HepG2 (cell line): ENCODE measurements around the gene ZNF213. TPM values are rescaled to one million over a fixed set of nuclear protein-coding genes. Genes with fewer than 3 reads are reported as not detected.
A peak's percentile ranks its signal among the peaks of the same experiment; 100 is the strongest.

Experiments
- BRD4 ChIP-seq: sonication (generic); formaldehyde crosslinking; IDR thresholded peaks from 2 replicates; pipeline ENCODE4 v1.4.0; 2020; ENCODE audit warnings: missing genetic modification reagents
- CCDC6 ChIP-seq: sonication (generic); formaldehyde crosslinking; IDR thresholded peaks from 2 replicates; pipeline ENCODE4 v1.8.1; 2022; ENCODE audit warnings: mild to moderate bottlenecking, missing genetic modification reagents, moderate library complexity
- CENPX ChIP-seq: sonication (generic); formaldehyde crosslinking; IDR thresholded peaks from 2 replicates; pipeline ENCODE4 v1.9.0; 2021; ENCODE audit warnings: mild to moderate bottlenecking, missing genetic modification reagents, moderate library complexity
- CREM ChIP-seq, 2 experiments: sonication (generic) in 1 of 2; formaldehyde crosslinking in 1 of 2; IDR thresholded peaks; 2 replicates each; pipeline versions ENCODE4 v1.4.0 to v1.6.1; 2016 to 2020; ENCODE audit warnings: antibody characterized with exemption in 1 of 2, mild to moderate bottlenecking in 1 of 2, missing genetic modification reagents in 1 of 2
- ELF1 ChIP-seq: sonication (generic); formaldehyde crosslinking; IDR thresholded peaks from 2 replicates; pipeline ENCODE4 v1.4.0; 2020; ENCODE audit warnings: missing genetic modification reagents
- GTF2F1 ChIP-seq: fragments of 150-350 bp; IDR thresholded peaks from 2 replicates; pipeline ENCODE4 v1.6.1; 2014; ENCODE audit warnings: low read length
- HDAC2 ChIP-seq: sonication (generic); formaldehyde crosslinking; IDR thresholded peaks from 2 replicates; pipeline ENCODE4 v1.4.0; 2020; ENCODE audit warnings: missing genetic modification reagents
- HES4 ChIP-seq: sonication (generic); formaldehyde crosslinking; IDR thresholded peaks from 2 replicates; pipeline ENCODE4 v1.9.0; 2021; ENCODE audit warnings: mild to moderate bottlenecking, missing genetic modification reagents, borderline replicate concordance
- HOXA9 ChIP-seq: sonication (generic); formaldehyde crosslinking; IDR thresholded peaks from 2 replicates; pipeline ENCODE4 v1.8.1; 2022; ENCODE audit warnings: missing genetic modification reagents, mild to moderate bottlenecking, moderate library complexity, borderline replicate concordance
- KLF11 ChIP-seq: IDR thresholded peaks from 2 replicates; pipeline ENCODE4 v1.6.1; 2016; ENCODE audit warnings: missing compliant biosample characterization
- KMT2B ChIP-seq: IDR thresholded peaks from 2 replicates; pipeline ENCODE4 v1.6.1; 2016; ENCODE audit warnings: missing genetic modification reagents, missing compliant biosample characterization
- MIER3 ChIP-seq: IDR thresholded peaks from 2 replicates; pipeline ENCODE4 v1.6.1; 2016; ENCODE audit warnings: missing compliant biosample characterization, borderline replicate concordance
- RARA ChIP-seq: IDR thresholded peaks from 2 replicates; pipeline ENCODE4 v1.6.1; 2016; ENCODE audit warnings: missing genetic modification reagents, missing compliant biosample characterization
- SCMH1 ChIP-seq: sonication (generic); formaldehyde crosslinking; IDR thresholded peaks from 2 replicates; pipeline ENCODE4 v1.9.0; 2021; ENCODE audit warnings: missing genetic modification reagents, mild to moderate bottlenecking, borderline replicate concordance
- SNAI1 ChIP-seq: sonication (generic); formaldehyde crosslinking; IDR thresholded peaks from 2 replicates; pipeline ENCODE4 v1.5.0; 2020; ENCODE audit warnings: mild to moderate bottlenecking, missing genetic modification reagents, borderline replicate concordance
- TARDBP ChIP-seq: sonication (generic); formaldehyde crosslinking; IDR thresholded peaks from 2 replicates; pipeline ENCODE4 v1.8.0; 2022; ENCODE audit warnings: mild to moderate bottlenecking, missing genetic modification reagents
- TGIF2 ChIP-seq: IDR thresholded peaks from 2 replicates; pipeline ENCODE4 v1.6.1; 2016; ENCODE audit warnings: control low read depth, missing compliant biosample characterization
- TMF1 ChIP-seq: sonication (generic); formaldehyde crosslinking; IDR thresholded peaks from 2 replicates; pipeline ENCODE4 v1.8.1; 2022; ENCODE audit warnings: low read depth, missing genetic modification reagents
- USF2 ChIP-seq, 2 experiments: sonication (generic) in 1 of 2; formaldehyde crosslinking in 1 of 2; IDR thresholded peaks; 2 replicates each; pipeline versions ENCODE4 v1.5.1 to v1.6.1; 2011 to 2020; ENCODE audit warnings: borderline replicate concordance in 1 of 2, low read depth in 1 of 2, low read length in 1 of 2, mild to moderate bottlenecking in 1 of 2, missing genetic modification reagents in 1 of 2, moderate library complexity in 1 of 2
- ZBTB3 ChIP-seq: sonication (generic); formaldehyde crosslinking; IDR thresholded peaks from 2 replicates; pipeline ENCODE4 v1.4.0; 2020; ENCODE audit warnings: low read depth, mild to moderate bottlenecking, moderate library complexity, missing genetic modification reagents, borderline replicate concordance
- ZNF276 ChIP-seq: sonication (generic); formaldehyde crosslinking; IDR thresholded peaks from 2 replicates; pipeline ENCODE4 v1.4.0; 2020; ENCODE audit warnings: mild to moderate bottlenecking, low read depth, missing genetic modification reagents
- ZNF33A ChIP-seq: sonication (generic); formaldehyde crosslinking; IDR thresholded peaks from 2 replicates; pipeline ENCODE4 v1.5.1; 2020; ENCODE audit warnings: missing genetic modification reagents, mild to moderate bottlenecking, moderate library complexity, borderline replicate concordance
- ZNF350 ChIP-seq: sonication (generic); formaldehyde crosslinking; IDR thresholded peaks from 2 replicates; pipeline ENCODE4 v1.4.0; 2020; ENCODE audit warnings: mild to moderate bottlenecking, low read depth, missing genetic modification reagents, borderline replicate concordance
- ZSCAN20 ChIP-seq: sonication (generic); formaldehyde crosslinking; IDR thresholded peaks from 2 replicates; pipeline ENCODE4 v1.4.0; 2020; ENCODE audit warnings: missing genetic modification reagents, mild to moderate bottlenecking, borderline replicate concordance
- ZSCAN9 ChIP-seq: IDR thresholded peaks from 2 replicates; pipeline ENCODE4 v1.6.1; 2016; ENCODE audit warnings: borderline replicate concordance
- polyA plus RNA-seq, 8 experiments: library from polyadenylated mRNA; depleted of rRNA in 3 of 8; stranded (reverse) in 7 of 8; unstranded in 1 of 8; fragments of >200 nt; fragmentation: Illumina TruSeq in 4 of 8; extraction: Trizol in 4 of 8; gene quantifications; 2 replicates each; pipeline versions ENCODE4 v1.2.1 to v1.2.3, GENCODE V29; 2011 to 2016; ENCODE audit warnings: low read depth in 4 of 8, missing spikeins in 1 of 8, mixed read lengths in 1 of 8; ENCODE audit not compliant: insufficient read depth in 1 of 8
- total RNA-seq, 5 experiments: library from RNA; depleted of rRNA; stranded (reverse); fragments of >200 nt; fragmentation: Illumina TruSeq; extraction: Trizol; gene quantifications; 2 replicates each; pipeline ENCODE4 v1.2.3, GENCODE V29; 2016; ENCODE audit warnings: low read depth in 1 of 5
- TF ChIP-seq, protein P1 (sequence below): sonication (generic); formaldehyde crosslinking; IDR thresholded peaks from 2 replicates; pipeline ENCODE4 v1.4.0; 2020; ENCODE audit warnings: missing genetic modification reagents

ZNF213 gene
- total and polyA plus RNA-seq, 2 of the 13 experiments (the other 11 are each of a cell fraction or from before 2014, with no cell fraction given) = 0.59 to 0.97 TPM

- TF ChIP-seq ZNF350 (peak; percentile 75; the same call in 1 of the 2 replicates), ELF1 (peak; percentile 74; the same call in 1 of the 2 replicates), ZSCAN9 (CRISPR knock-in tag) (peak; percentile 57; the same call in 1 of the 2 replicates), ZNF276 (CRISPR knock-in tag) (no peak), KMT2B (CRISPR knock-in tag) (no peak), KLF11 (CRISPR knock-in tag) (no peak), GTF2F1 (no peak), CCDC6 (no peak), HDAC2 (CRISPR knock-in tag) (peak; percentile 56), HOXA9 (no peak; the same call in 1 of the 2 replicates), HES4 (no peak), USF2 (IDR thresholded peaks at IDR 0.05; ENCODE audit: low read depth, low read length) (no peak), USF2 (CRISPR knock-in tag; IDR thresholded peaks at IDR 0.05; ENCODE audit: borderline replicate concordance) (no peak), SCMH1 (CRISPR knock-in tag) (no peak), ZBTB3 (CRISPR knock-in tag) (no peak), BRD4 (CRISPR knock-in tag) (no peak), CENPX (CRISPR knock-in tag) (no peak), CREM (IDR thresholded peaks at IDR 0.05) (peak; percentile 94), CREM (CRISPR knock-in tag; IDR thresholded peaks at IDR 0.05) (no peak), TGIF2 (no peak), SNAI1 (CRISPR knock-in tag) (no peak), RARA (CRISPR knock-in tag) (no peak), MIER3 (CRISPR knock-in tag) (0 out of 2 replicates have a peak, but pooled peaks have one; percentile 15), ZSCAN20 (0 out of 2 replicates have a peak, but pooled peaks have one; percentile 46), TMF1 (CRISPR knock-in tag) (no peak), TARDBP (no peak), ZNF33A (CRISPR knock-in tag) (no peak)
- TF ChIP-seq, protein P1, sequence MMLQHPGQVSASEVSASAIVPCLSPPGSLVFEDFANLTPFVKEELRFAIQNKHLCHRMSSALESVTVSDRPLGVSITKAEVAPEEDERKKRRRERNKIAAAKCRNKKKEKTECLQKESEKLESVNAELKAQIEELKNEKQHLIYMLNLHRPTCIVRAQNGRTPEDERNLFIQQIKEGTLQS (CRISPR knock-in tag) = no peak
These were observed at the start of gene ZNF213 (continued) for GRCh38 chr16:3134338-3135125.
